ENCODE data around the gene SPAG17.
A peak's percentile ranks its signal among the peaks of the same experiment; 100 is the strongest.

Gene SPAG17

DNA sequence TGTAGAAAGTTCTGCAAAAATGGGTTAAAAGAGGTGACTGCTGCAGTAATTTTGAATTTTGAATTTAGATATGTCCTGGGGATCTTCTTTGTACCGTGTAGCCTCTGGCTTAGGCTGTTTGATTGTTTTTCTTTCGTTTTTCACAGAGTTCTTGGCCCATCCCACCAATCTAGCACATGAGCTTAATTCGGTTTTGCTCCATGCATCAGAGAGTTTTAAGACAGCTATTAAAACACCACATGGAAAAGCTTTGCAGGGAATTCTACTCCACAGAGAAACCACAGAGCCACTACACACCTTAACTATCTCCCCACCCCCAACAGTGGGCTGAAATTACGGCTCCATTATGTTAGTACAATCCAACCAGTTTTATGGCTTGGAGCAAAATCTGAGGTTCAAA, 25.5 kb downstream of the SPAG17 start:
- no peak for DNase-seq

DNA sequence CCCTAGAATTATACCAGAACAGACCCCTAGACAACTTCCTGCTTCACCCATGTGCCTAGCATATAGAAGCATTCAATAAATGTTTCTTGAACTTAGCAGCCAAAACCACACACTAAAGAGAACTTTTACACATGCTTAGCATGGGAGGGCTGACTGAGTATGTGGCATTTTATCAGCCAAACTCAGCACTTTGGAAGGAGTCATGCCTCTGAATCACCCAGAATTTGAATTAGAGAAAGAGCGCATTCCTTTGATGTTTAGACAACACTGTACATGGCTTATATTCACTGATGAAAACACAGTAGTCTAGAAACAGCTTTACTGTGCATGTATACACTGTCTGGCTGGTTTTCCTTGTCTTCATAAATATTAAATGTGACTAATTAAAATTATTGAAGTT, 26.1 kb downstream of the SPAG17 start:
- DNase-seq, result peak; percentile 40

DNA sequence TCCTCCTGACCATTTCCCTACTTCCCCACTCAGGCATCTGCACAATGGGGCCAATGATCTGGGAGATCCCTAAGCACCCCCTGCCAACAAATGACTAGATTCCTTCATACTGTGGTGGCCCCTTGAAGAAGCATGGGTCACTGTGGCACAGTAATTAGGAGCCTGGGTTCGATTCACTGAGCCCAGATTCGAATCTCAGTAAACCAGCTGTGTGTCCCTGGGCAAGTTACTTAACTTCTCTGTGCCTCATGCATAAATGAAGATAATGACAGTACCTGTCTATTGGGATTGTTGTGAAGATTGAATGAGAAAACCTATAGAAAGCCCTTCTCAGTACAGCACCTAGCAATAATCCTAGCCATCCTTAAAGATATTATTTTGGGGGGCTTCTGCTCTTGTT, 27.5 kb downstream of the SPAG17 start:
- DNase-seq, result no peak

DNA sequence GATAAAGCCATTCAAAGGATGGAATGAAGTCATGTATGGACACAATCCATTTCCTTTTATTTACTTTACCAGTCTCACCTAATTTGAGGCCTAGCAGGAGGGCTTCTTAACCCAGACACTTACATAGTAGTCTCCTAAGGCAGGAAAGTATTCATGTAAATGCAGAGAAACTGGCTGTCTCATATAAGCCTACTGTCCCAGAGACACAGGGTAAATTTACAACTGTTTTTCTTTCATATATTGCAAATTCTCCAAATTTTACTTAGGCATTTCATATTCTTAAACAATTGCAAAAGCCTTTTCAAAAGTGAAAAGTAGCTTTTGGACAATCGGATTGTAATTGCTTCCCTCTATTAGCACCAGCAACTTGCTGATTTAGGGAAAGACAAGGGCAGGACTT, 29.9 kb downstream of the SPAG17 start:
- no peak for DNase-seq

DNA sequence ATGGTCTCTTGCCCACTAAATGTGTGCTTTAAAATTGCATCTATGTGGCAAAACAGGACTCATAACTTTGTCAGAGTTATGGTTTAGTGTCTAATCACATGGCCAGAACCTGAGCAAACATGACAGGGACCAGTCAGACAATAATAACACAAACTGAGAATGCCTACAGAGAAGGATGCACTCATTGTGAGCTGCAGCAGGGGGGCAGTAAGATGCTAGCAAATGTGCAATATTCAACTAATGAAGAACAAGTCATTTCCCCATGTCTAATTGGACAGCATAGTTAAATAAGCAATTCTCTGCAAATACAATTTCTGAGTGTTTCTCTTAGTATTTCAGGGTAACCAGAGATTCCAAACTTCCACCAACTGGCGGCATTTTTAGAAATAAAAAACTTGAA, 30.8 kb downstream of the SPAG17 start:
- no peak for DNase-seq

DNA sequence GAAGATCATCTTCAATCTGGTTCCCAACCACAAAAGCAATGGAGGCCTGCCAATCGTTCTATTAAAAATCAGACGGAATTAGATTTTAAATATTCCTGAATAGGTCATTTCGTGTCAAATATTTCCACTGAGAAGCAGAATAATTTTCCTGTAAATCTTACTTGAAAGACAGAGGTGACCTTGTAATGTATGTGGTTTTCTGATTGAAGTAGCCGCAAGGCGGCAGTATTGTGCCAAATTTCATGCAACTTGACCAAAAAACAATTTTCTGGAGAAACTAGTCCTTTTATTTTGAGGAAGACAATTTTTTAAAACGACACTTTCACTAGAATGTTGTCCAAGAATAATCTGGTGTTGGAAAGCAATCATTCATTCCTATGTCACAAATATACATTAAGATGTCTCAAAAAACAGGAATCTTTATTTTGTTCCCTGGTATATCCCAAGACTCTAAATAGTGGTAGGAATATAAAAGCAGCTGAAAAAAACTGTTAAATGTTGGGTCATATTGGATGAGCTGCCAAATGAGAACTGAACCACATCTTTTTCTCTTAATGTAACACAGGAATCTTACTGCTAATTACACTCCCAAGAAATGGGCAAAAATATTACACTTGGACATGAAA, 33.6 kb downstream of the SPAG17 start:
- DNase-seq, result peak; percentile 37

DNA sequence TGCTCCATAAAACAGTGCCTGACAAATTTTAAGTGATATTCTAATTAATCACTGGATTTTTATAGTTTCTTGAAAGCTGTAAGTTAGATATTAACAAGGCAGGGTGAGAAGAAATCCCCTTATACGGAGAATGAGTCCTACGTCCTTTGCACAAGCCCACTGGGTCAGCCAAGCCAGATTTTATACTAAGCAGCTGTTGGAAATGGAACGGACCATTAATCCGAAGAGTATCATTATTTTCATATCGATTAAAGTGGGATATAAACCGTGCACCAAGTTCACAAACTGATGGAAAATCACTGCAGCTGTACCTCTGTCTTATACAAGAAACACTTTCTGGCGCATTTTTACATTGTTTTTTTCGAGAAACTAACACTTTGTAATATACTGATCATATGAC, 35.2 kb downstream of the SPAG17 start:
- no peak for DNase-seq

DNA sequence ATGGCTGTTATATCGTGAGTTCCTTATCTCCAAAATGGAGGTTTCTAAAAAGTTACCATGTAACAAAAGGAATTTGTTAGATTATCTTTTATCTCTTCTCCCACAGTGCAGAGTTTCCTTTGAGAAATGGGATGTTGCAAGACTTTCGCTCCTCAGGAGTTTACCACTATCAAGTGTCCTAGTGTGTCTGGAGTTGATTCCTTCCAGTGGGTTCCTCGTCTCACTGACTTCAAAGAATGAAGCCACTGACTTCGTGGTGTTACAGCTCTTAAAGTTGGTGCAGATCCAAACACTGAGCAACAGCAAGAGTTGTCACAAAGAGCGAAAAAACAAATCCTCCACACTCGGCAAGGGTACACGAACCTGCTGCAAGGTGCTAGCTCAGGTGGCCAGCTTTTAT, 37.0 kb downstream of the SPAG17 start:
- no peak for DNase-seq

DNA sequence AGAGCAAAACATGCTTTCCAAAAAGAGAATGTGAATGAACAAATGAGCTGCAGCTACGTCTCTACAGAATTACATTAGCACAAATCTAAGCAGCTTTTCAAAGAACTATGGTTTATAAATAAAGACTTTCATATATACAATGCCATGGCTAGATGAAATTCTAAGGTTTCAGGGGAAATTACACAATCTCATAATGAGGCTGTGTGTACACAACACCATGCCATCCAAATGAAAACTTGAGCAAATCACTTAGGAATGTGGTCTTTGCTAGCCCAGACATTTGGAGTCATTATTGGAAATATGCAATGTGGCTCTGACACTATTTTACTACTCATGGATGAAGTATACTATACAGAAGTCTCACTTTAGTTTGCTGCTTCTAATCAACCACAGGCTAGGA, 37.5 kb downstream of the SPAG17 start:
- peak; percentile 28 for DNase-seq

DNA sequence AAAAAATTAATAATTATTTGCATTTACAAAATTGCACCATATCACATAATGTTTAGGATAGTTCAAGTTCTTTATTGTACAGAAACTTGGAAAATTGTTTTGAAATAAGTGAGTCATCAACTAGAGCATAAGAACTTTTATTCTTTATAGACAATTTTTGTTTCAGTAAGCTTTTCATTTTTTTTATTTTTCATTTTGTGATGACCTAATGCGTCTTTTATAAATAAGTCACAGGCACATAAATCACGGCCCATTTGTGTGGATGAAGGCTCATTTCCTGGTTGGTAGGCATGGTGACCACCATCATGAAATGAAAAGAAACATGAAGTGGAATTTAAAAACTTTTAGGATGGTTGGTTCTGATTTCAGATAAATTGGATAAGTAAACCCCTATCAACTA, 39.3 kb downstream of the SPAG17 start:
- DNase-seq, result no peak

DNA sequence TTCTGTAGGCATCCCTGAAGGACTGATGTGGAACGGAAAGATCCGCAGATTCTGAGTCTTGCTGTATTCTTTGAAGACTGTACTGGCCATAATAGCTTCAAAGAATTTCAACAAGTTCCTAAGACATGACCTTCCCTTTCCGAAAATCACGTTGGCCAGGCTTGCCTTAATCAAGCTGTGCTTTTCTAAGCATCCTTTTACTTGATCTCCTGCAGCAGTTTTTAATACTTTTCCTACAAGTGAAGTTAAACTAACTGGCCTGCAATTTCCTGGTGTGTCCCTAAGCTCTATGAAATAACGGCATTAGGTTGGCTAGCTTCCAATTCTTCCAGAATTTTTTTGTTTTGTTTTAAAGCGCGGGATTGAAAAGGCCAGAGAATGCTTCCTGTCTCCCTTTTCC, 40.3 kb downstream of the SPAG17 start:
- no peak for DNase-seq

DNA sequence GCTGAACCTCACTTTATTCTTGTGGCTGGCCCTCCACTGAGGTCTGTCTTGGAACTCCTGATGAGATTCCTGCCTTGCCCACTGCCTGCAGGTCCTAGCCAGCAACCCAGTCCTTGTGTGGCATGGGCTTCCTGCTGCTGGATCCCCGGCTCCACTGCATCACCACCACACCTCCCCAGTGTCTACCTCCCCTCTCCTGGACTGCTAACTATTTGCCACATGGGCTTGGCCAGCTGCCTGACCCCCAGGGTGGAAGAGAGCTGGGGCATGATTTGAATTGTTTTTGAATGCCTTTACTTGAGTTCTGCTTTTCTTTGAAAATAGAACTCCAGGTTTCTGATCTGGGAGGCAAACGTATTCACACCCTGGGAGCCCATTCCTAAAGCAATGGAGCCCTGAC, 41.2 kb downstream of the SPAG17 start:
- no peak for DNase-seq

DNA sequence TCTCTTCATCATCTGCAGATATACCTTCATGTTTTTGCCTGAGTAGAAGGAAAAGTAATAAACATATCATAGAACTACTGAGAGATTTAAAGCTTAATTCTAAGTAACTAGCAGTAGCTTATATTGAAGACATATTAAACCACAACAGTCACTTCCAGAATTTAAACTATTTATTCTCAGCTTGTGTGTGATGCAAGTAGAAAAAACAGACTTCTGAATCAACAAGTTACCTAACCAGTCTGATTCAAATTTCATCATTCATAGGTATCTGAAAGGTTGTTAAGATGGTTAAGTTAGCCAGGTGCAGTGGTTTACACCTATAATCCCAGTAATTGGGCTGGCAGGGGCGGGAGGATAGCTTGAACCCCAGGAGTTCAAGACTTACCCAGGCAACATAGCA, 41.9 kb downstream of the SPAG17 start:
- no peak for DNase-seq

DNA sequence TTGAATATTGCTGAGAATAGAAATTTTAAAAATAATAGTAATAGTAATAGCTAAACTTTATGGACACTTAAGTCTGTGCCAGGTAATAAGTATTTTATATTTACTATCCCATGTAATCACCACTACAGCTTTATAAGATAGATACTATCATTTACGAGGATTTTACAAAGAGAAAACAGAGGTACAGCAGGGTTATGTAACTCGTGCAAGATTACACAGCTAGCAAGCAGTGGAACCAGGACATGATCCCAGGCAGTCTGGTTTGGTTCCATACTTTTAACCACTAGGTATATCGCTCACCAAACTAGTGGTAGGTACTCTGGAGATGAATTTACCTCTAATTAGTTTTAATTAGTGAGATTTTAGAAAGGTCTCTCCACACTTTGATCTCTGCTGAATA, 42.5 kb downstream of the SPAG17 start:
- no peak for DNase-seq

DNA sequence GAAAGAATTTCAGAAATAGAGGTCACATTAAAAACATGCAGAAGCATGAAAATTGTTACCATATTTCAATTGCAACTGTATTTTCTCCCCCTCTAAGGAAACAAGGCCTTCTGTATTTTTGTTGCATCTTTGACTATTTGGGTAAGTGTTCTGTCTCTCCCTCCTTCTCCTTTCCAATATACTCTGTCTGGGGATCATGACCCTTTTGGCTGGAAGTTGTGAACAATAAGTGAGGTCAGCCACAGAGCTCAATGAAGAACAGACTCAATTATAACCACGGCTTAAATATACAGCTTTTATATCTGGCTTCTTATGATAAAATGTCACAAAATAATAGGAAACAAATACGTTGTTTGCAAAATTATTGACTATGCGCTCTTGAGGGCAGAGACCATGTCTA, 47.1 kb downstream of the SPAG17 start:
- no peak for DNase-seq

DNA sequence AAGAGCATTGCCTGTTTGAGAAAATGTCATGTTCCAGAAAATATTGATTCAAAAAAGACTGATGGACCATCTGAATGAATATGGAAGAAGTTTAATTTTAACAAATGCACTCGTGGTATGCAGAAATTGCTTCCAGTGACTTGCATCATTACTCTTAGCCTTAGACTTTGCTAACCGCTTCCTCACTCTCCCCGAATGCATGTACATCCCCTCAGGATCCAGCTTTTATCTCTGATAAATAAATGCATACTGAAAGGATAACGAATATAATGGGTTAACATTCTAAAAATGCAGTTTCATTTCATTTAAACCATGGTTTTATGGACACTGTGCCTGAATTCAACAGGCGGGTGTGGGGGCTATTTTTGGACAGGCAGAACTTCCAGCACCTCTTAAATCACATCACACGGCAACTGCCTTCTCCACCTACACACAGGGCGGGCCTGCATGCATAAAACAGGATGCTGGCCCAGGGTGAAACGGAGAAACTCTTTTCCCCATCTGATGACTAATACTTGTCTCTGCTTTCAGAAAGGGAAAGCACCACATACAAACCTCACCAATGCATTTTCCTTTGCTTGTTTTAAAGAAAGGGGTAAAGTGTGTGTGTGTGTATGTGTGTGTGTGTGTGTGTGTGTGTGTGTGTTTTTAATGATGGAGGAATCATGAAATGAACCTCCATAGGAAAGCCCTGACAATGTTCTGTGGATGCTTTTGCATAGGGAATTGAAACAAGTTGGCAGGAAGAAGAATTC, 48.7 kb downstream of the SPAG17 start:
- DNase-seq, result peak; percentile 33

DNA sequence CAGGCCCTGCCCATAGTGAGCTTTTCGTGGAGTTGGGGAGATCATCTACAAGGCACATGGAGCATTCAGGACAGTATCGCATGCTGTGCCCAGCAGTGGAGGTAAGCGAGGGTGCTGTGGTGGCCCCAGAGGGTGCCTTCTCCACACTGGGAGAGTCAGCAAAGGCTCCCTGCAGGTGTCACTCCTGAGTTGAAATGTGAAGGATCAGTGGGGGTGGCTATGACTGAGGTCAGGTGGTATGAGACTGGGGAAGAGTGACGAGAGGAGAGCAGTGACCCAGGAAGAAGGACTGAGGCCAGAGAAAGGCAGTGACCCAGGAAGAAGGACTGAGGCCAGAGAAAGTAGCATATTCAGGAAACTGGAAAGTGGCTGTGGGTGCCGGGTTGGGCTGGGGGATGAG, 53.0 kb downstream of the SPAG17 start:
- DNase-seq, result no peak

DNA sequence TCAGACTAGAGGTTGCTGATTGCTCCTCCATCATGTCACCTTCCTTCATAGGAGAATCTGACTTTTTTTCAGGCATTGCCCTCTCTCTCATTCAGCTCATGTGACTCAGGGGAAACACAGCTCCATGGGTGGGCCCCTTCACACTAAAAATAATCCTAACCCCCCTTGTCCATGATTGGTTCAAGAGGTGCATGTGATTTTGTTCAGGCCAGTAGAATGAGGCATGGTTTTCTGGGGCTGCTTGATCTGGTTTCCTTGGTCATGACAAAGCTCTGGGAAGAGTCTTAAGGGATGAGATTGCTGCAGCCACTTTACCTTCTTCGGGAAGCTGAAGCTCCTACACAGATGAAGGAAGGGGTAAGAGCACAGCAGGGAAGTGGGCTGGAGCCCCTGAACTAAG, 56.3 kb downstream of the SPAG17 start:
- DNase-seq, result no peak

DNA sequence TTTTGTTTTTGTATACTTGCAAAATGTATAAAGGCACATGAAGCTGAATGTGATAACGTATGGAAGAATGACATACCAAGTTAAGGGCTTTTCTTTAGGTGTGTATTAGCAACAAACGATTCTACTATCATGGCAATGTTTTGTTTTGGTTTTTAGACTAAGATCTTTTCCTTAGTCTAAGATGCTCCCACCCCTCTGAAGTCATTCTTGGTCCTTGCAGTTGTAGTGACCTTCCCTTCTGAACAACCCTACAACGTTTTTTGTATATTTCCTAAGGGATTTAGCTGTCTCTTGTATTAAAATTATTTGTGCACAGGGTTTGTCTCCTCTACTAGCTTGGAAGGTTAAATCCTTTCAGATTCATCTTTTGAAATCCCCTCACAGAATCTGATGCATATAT, 61.0 kb downstream of the SPAG17 start:
- no peak for DNase-seq

DNA sequence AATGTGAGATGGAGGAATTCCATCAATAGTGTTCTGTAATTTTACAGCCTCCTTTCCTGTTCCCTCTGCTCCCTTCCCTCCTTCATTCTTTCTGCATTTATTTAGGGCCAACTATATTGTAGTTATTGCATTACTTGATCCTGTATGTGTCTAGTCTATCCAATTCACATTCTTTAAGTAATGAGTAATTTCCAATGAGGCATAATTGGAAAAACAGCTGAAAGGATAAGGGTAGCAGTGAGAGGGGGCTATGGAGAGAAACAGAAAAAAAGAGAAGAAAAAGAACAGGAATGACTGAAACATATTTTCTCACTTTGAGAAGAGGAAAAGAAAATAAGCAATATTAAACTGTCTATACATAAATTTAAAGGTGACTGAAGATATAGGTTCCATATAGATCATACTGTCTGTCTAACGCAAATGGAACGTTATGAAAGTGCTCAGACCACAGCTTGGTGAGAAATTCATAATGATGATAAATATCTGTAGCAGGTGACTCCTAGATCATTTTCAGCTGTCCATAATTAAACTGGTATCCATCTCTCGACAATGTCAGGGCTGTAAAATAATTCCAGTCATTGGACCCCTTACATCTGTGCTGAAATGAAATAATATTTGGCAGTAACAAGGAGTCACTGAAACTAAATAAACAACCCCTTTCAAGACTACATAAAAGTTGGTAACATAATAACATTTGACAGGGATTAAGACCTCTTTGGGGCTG, 61.8 kb downstream of the SPAG17 start:
- DNase-seq, result no peak

DNA sequence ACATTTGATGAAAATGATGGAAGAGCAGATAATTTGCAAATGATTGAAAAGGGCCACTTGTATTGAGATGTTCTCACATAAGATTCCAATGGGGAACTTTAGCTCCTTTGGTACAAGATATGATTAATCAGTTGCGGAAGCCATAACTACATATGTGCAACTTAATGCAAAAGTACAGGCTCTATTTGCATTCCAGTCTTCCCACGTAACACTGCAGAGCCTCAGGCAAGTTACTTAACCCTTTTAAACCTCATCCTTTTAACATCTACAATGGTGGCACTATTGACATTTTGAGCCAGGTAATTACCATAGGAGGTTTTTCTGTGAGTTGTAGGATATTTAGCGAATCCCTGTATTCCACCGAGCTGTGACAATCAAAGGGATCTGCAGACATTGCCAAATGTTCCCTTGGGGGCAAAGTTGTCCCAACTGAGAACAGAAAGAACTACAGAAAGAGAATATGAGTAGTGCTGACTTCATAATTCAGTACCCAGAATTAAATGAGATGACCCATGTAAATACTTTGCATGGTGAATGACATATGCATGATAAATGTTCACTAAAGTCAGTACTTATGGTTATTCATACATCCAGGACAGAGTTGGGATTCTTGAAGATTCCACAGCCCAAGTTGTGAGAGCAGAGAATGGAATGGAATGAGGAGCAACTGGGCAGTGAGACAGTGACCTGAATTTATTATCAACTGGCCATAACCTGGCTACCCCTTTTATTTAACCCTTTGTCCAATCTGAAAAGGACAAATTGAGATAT, 62.6 kb downstream of the SPAG17 start:
- DNase-seq, result no peak

DNA sequence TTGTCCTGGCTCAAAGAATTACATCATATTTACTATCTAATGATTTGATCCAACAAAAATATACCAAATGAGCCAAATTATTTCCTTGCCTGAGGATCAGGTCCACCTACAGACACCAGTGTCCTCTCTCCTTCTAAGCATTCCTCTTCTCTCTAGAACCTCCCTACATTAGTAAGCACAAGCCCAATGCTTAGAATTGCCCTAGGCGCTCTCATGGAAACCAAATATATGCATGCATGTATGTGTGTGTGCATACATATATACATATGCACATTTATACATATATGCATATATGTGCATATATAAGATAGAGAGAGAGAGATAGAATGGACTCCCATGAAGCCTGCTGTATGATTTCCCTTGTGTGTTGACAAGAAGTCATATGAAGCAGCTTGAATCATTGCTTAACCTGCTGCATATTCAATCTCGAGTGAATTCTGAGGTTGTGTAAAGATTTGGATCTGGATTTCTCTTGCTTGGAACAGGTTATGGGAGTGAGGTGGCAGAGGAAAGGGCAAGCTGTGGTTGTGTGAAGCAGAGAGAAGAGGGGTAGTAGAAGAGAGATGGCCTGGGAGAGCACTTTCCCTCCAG, 66.1 kb downstream of the SPAG17 start:
- no peak for DNase-seq

DNA sequence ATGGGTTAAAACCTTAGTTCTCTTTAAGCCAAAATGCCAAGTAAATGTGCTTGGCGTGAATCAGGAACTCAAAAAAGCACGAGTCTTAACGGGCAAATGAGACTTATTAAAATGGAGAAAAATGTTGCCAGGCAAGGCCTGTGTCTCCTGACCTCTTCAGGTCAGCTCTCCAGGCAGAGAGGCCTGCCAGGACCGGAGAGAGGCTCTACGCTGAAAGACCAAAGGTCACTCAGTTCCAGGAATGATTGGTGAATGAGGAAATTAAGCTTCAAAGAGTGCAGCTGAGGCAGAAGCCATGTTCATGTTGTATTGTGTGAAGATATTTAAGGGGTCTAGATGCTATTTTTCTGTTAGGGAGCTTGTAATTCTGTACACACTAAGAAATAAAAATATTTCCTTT, 66.6 kb downstream of the SPAG17 start:
- DNase-seq, result no peak
